ENCODE results near the gene CNPY2. TPM values are rescaled to one million over a fixed set of nuclear protein-coding genes. Genes with fewer than 3 reads are reported as not detected.
"Not testable (repeated sequence)": the region's sequence is repeated elsewhere in the genome, so short reads cannot be mapped to it uniquely, and the experiment has no call there.

The CNPY2 gene
- total and polyA plus RNA-seq, 2 of the 13 experiments (the other 11 are each of a cell fraction or from before 2014, with no cell fraction given), result 285 to 356 TPM

DNA sequence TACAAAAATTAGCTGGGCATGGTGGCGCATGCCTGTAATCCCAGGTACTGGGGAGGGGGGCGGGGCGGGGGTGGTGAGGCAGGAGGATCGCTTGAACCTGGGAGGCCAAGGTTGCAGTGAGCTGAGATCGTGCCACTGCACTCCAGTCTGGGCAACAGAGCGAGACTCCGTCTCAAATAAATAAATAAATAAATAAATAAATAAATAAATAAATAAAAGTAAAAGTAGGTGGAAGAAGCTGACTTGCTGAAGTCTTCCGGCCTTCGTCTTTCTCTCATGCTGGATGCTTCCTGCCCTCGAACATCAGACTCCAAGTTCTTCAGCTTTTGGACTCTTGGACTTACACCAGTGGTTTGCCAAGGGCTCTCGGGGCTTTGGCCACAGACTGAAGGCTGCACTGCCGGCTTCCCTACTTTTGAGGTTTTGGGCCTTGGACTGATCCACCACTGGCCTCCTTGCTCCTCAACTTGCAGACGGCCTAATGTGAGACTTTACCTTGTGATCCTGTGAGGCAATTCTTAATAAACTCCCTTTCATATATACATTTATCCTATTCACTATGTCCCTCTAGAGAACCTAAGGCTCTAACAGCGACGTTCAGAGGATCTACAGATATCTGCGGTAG is 49.6 kb downstream of the CNPY2 start:
- ATAC-seq; FAIRE-seq; H3K79me2 ChIP-seq (ENCODE audit: insufficient read depth, low read length); H3K27me3 ChIP-seq (ENCODE audit: control insufficient read depth in 1 of 2, insufficient read depth in 2 of 2, low read length in 2 of 2); DNase-seq (ENCODE audit: low spot score); in situ Hi-C loops (cut with HindIII; ENCODE audit: extremely low pct_ligation_motif_present, low pct_unique_long_range_greater_than_20kb); H4K20me1 ChIP-seq (ENCODE audit: insufficient read depth, low read length); H3K9me3 ChIP-seq (ENCODE audit: low read length): not testable (repeated sequence)
- Histone ChIP-seq H2AFZ (ENCODE audit: low read length) (peak overlapping the region; percentile 49), H3K27ac (ENCODE audit: extremely low read length, insufficient read depth, low read length) (peak overlapping the region; percentile 82), H3K4me3 (replicated peaks in 1 of 3; ENCODE audit: insufficient read depth in 1 of 3, low read depth in 2 of 3, low read length in 3 of 3) (peak overlapping the region; percentile 54 to 91 (median 83)), H3K36me3 (replicated peaks in 1 of 2; ENCODE audit: control insufficient read depth in 1 of 2, insufficient read depth in 2 of 2, low read length in 2 of 2) (peaks cover 6 to 14% of the 10 kb centered on the region in 2 experiments; a peak in 3 of 5 replicates), H3K4me1 (ENCODE audit: insufficient read depth, low read length) (peaks cover 22% of the 10 kb centered on the region), H3K9ac (ENCODE audit: insufficient read depth, low read depth, low read length) (peak overlapping the region; percentile 69), H3K4me2 (ENCODE audit: low read depth, low read length) (peak overlapping the region; percentile 99)
- CTCF ChIA-PET (ENCODE audit: low intra/inter-chr PET ratio, low total read pairs), result interaction anchor here (0.9 to 1.4 kb wide), 2 partner anchors 8 to 35 kb away, joined by 3 to 6 read pairs; partner anchors contain the start of gene ANKRD52
- intact Hi-C loops (cut with micrococcal nuclease; ENCODE audit: unreplicated experiment), result loop anchor here (2.0 kb wide), 2 partner anchors 21 to 73 kb away; no protein-coding TSS in a partner anchor
- TF ChIP-seq SMAD3 (CRISPR knock-in tag; IDR thresholded peaks at IDR 0.05) (0 out of 2 replicates have a peak, but pooled peaks have one; percentile 47), ZBTB2 (CRISPR knock-in tag; IDR thresholded peaks at IDR 0.05; ENCODE audit: low read depth) (0 out of 2 replicates have a peak, but pooled peaks have one; percentile 42), HNF4A (CRISPR knock-in tag; IDR thresholded peaks at IDR 0.05) (peak; percentile 40; the same call in 1 of the 2 replicates)
- BruUV-seq (replicated peaks), result TSS peak; percentile 33
- 30% methylated on average over 16 of the region's 16 CpGs for WGBS (ENCODE audit: low lambda C conversion rate)
- POLR2A ChIA-PET, result interaction anchor here (0.6 to 3.6 kb wide), 21 partner anchors 9 to 222 kb away, joined by 3 to 47 read pairs (median 6); partner anchors contain the start of genes ANKRD52, CNPY2, CS and ESYT1

- in situ Hi-C loops (cut with HindIII; ENCODE audit: extremely low pct_ligation_motif_present, low pct_unique_long_range_greater_than_20kb); H3K36me3 ChIP-seq (replicated peaks in 1 of 2; ENCODE audit: control insufficient read depth in 1 of 2, insufficient read depth in 2 of 2, low read length in 2 of 2); FAIRE-seq; H2AFZ ChIP-seq (ENCODE audit: low read length); intact Hi-C loops (cut with micrococcal nuclease; ENCODE audit: unreplicated experiment); POLR2A ChIA-PET; H3K79me2 ChIP-seq (ENCODE audit: insufficient read depth, low read length); BruUV-seq (replicated peaks); DNase-seq (ENCODE audit: low spot score); H3K9ac ChIP-seq (ENCODE audit: insufficient read depth, low read depth, low read length); H3K9me3 ChIP-seq (ENCODE audit: low read length); H4K20me1 ChIP-seq (ENCODE audit: insufficient read depth, low read length); ATAC-seq; H3K4me3 ChIP-seq (replicated peaks in 1 of 3; ENCODE audit: insufficient read depth in 1 of 3, low read depth in 2 of 3, low read length in 3 of 3); CTCF ChIA-PET (ENCODE audit: low intra/inter-chr PET ratio, low total read pairs); H3K4me2 ChIP-seq (ENCODE audit: low read depth, low read length); H3K27ac ChIP-seq (ENCODE audit: extremely low read length, insufficient read depth, low read length); H3K27me3 ChIP-seq (ENCODE audit: control insufficient read depth in 1 of 2, insufficient read depth in 2 of 2, low read length in 2 of 2): not testable (repeated sequence)
- peaks cover 22% of the 10 kb centered on the region for H3K4me1 ChIP-seq (ENCODE audit: insufficient read depth, low read length)
- whole genome bisulfite sequencing (ENCODE audit: low lambda C conversion rate), result 69% methylated on average over 7 of the region's 7 CpGs
- 0 out of 2 replicates have a peak, but pooled peaks have one; percentile 8 for TF ChIP-seq CTCF (CRISPR knock-in tag; IDR thresholded peaks at IDR 0.05)
Measured at GRCh38 chr12:56262955-56263354, 52.8 kb downstream of the CNPY2 start.

All from HepG2 (cell line).